Activated CD8-positive, alpha-beta memory T cell treated with anti-CD3 and anti-CD28 coated beads for 4 hours (primary cell): ENCODE results near the gene BMPER.

Experiments used
- DNase-seq, 2 donors: peaks; one replicate each; pipeline ENCODE4 v3.0.0-alpha.2; 2020; ENCODE audit warnings: low read depth in 2 of 2

Gene BMPER

GRCh38 chr7:34026481-34027190, 121.3 kb downstream of the BMPER start:
- no peak for DNase-seq

- no peak for DNase-seq
Measured at GRCh38 chr7:34031156-34031555, 125.8 kb downstream of the BMPER start.

DNA sequence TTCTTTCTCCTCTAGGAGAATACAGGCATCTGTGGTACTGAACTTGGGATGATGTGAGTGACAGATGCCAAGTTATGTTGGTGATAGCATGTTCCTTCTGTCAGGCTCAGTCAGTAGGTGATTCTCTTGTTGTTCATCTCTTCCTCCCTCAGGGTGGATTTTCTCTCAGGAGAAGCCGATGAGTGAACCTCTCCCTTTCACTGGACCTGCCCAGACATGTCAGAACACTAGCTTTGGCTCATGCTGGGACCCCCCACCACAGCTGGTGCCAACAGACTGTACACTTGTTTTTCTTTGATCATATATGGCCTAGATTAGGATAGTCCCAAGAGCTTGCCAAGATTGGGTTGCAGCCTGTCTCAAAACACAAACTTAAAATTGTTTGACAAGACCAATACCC, 129.4 kb downstream of the BMPER start:
- no peak for DNase-seq

DNA sequence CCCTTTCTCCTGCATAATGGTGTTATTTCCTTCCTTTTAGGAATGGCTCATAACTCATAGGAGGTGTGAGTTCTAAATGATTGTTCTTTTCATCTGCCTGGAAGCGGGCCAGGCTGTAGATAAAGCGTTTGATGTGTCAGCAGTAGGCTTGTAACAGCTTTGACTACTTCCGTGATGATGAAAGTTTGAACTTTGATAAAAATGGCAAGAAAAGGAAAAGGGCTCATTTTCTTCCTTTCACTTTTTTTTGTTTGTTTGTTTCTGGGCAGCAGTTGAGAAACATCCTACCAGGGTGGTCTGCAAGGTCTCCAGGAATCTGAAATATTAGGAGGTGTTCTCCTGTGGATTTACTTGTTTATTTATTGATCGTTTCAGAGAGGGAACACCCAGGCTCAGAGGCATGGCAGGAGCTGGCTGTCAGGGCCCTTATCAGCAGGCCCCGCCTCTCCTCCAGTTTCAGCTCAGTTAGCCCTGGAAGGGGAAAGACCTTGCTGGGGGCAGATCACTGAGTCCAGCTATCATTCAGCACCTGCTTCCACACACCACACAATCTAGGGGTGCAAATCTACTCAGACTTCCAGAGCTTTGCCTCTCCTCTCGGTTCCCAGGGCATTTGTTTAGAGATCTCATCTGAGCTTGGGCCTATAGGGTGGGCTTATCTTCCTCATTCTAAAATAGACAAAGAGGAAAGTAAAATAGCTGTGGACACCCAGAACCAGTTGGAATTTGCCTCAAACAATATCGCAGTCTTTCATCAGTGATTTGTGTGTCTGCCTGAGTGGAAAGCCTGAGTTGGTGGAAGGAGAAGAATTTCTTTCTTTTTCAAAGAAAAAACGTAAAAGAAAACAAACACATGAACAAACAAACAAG, 130.9 kb downstream of the BMPER start:
- DNase-seq = no peak

GRCh38 chr7:34036972-34037792, 131.8 kb downstream of the BMPER start:
- DNase-seq = no peak

DNA sequence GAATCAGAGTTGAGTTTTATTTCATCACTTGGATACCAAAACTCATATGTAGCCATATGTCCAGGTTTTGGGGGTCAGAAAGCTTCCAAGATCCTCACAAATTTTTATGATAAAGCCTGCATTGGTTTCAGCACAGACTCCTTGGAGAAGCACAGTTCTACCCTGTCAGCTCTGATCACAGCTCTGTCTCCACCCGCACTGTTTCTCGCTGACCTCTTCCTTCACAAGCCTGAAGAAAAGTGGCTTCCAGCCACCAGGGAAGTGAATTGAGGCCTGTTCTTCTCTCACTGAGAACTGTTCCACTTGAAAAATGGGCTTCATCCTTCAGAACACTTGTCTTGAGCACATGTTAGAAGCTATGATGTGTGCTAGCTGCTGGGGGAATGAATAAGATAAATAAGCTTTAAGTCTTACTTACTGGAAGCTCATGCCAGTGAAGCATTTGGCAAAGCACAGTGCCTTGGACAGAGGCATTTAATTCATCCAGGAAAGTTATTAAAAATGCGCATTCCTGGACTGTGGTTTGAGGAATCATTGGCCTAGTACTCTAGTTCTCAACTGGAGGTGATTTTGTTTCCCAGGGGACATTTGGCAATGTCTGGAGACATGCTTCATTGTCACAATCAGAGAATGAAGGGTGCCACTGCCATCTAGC, 133.6 kb downstream of the BMPER start:
- DNase-seq = no peak

GRCh38 chr7:34041707-34042106, 136.4 kb downstream of the BMPER start:
- no peak for DNase-seq

- no peak for DNase-seq
Measured at GRCh38 chr7:34042406-34042805, 137.1 kb downstream of the BMPER start.

DNA sequence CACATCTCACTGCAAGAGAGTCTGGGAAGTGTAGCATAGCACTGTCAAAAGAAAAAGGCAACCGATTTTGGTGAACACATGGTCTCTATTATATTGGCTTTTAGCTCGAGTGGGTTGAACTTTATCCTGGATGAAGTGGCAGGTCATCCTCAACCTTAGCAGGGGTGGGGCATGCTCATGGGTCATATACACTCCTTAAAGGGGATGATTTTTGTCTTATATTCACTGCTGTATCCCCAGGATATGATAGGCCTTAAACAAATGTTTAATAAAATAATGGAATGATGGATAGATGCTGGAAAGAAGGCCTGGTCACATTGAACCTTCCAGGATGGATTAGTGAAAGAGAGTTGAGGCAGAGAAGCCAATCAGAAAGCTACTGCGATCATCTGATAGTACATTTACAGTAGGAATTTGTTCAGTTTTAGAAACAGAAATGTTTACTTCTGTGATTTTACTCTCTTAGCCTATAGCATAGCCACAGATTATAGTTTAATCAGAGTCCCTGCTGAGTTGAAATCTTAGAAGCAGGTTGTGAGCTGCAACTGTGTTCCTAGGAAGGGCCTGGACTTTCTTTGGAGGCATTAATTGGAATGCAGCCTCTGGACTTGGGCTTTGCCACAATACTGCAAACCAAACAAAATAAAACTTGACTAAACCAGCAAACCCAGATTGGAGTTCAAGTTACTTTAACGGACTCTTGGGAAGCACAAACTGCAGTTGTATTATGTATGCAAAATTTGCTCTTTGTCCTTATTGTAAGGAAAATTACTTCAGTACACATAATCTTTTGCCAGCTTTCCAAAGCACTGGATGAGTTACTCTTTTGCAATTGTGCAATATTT, 138.3 kb downstream of the BMPER start:
- DNase-seq = no peak

GRCh38 chr7:34044306-34044643, 138.9 kb downstream of the BMPER start:
- no peak for DNase-seq

DNA sequence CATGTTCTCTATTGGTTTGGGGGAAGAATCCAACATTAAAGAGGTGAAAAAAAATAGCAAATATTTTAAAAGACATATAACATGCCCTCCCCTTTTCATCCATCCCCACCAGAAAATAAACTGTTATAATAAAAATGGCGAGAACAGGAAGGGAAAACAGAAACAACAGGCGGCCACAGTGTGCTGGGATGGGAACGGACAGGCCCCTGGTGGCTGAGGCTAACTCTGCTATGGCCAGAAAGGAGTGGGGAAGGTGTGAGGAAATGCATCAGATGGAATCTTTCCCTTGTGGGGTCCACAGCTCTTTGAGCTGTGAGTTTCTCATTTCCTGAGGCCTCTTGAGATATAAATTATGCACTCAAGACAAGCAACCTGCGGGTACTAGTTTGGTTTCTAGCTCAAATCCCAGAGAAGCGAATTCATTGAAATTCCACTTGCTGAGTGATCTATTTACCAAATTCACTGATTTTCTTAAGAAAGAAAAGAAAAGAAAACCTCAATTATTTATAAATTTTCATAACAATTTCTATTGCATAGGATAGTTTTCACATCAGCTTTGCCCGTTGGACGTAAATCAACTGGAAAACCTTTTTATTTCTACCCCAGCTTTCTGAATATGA, 139.5 kb downstream of the BMPER start:
- no peak for DNase-seq

GRCh38 chr7:34048445-34048844, 143.1 kb downstream of the BMPER start:
- no peak for DNase-seq

DNA sequence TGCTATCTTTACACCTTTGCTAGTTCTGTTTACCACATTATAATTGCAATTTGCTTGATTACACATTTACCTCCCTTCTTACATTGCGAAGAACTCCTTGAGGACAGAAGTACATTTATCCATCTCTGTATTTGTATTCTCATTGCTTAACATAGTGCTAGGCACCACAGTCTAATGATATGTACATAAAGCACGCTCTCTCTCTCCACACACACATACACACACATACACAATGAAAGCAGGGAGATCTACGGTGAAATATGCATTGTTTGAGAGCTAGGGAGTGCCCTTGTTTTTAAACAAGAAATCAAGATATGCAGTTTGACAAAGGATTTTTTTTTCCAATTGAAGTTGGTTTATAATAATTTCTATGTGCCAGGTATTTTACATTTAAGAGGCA, 148.7 kb downstream of the BMPER start:
- no peak for DNase-seq

GRCh38 chr7:34057136-34057535, 151.8 kb downstream of the BMPER start:
- no peak for DNase-seq

DNA sequence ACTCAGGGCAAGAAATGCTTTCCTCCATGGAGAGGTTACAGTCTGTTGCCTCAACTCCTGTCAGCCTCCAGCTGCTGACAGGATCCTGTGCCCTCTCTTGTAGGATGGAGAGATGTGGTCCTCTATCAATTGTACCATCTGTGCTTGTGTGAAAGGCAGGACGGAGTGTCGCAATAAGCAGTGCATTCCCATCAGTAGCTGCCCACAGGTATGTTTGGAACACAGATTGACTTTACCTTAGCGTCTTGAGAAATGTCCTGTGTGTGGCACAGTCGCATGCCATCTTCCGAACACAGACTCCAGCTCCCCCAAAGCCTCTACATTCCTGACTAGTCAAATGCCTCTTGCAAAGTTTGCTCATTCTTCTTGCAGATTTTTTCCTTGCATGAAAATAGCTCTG, 152.6 kb downstream of the BMPER start:
- DNase-seq = no peak

GRCh38 chr7:34058801-34059135, 153.4 kb downstream of the BMPER start:
- DNase-seq = no peak

GRCh38 chr7:34059136-34059828, 153.9 kb downstream of the BMPER start:
- DNase-seq = no peak

- no peak for DNase-seq
Measured at GRCh38 chr7:34060196-34060947, 155.0 kb downstream of the BMPER start.

DNA sequence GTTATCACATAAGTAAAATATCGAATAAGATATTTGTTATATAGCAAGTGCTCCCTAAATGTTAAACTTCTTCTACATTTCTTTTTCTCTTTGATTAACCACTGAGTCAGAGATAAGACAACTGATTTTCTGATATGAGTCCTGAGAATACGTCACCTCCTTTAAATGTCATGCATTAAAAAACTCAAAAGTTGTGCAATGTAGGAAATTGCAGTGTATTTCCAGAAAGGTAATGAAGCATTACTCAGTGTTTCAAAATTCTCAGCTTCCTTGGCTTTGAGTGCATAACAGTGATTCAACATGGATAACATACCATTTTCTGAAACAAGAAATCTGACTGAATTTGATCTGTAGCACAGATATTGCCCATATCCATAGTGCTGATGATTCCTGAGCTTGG, 155.8 kb downstream of the BMPER start:
- no peak for DNase-seq
